Measurements from ENCODE around the gene UCK2. TPM values are rescaled to one million over a fixed set of nuclear protein-coding genes. Genes with fewer than 3 reads are reported as not detected.

Gene UCK2
- total and polyA plus RNA-seq, 2 of the 8 experiments (the other 6 are each of a cell fraction or from before 2014, with no cell fraction given) = 103 to 109 TPM

DNA sequence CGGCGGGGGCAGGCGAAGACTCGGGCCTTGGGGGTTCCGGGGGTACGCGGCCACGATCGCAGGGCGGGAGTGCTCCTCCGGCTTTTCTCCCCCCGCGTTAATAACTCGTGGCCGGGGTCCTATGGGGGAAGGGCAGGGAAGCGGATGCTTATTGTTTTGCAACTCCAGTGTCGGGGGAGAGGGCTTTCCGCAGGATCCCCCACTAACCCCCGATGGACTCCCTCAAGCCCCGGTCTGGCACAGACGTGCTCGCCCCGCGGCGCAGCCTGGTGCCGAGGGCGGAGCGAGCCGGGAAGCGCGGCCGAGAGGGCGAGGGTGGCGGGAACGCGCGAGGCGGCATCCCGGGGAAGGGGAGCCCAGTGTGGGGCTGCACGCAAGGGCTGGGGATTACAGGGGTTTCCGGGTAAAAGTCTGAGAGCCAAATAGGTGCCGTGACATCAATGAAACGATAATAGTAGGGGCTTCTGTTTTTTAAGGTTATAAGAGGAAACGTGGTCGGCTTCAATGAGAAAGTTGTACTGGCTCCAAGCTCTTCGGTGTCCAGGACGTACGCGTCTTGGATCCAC lies 772 bp downstream of the UCK2 start:
- Histone ChIP-seq H3K79me1 (ENCODE audit: low read depth, low read length) (peaks cover 4% of the 10 kb centered on the region), H3K9me3 (ENCODE audit: insufficient read depth in 2 of 2, low read depth in 1 of 2, low read length in 1 of 2) (no peaks in the 10 kb centered on the region), H2BK120ac (replicated peaks; ENCODE audit: low read depth, low read length) (no peak overlapping the region), H3K27ac (ENCODE audit: low read depth, low read length) (peak overlapping the region; percentile 88), H4K5ac (ENCODE audit: insufficient read length, low read depth, low read length) (peak overlapping the region; percentile 85), H2BK12ac (ENCODE audit: low read depth, low read length) (no peak overlapping the region), H2AFZ (ENCODE audit: low read length) (no peak overlapping the region), H3K4me2 (ENCODE audit: insufficient read depth in 1 of 2, low read depth in 2 of 2, low read length in 2 of 2) (peak overlapping the region; percentile 80 to 81), H4K91ac (replicated peaks; ENCODE audit: insufficient read length, low read length) (peak overlapping the region; percentile 45), H3K23ac (ENCODE audit: insufficient read length) (no peak overlapping the region), H2AK5ac (ENCODE audit: low read depth, low read length) (no peak overlapping the region), H3K14ac (ENCODE audit: insufficient read length) (no peak overlapping the region), H3K56ac (replicated peaks; ENCODE audit: insufficient read length, low read depth, low read length) (peak overlapping the region; percentile 80), H4K20me1 (replicated peaks in 1 of 2; ENCODE audit: control insufficient read depth in 1 of 2, insufficient read depth in 2 of 2, low read length in 2 of 2) (peaks cover 11% of the 10 kb centered on the region in 2 experiments), H4K8ac (ENCODE audit: extremely low read depth, insufficient read depth, low read length) (peak overlapping the region; percentile 96; the same call in 1 of the 2 replicates), H3K79me2 (ENCODE audit: control insufficient read depth in 1 of 2, insufficient read depth in 2 of 2, low read length in 2 of 2) (peaks cover 39 to 52% of the 10 kb centered on the region in 2 experiments), H3K4me3 (ENCODE audit: extremely low read depth in 1 of 4, insufficient read depth in 2 of 4, low read depth in 3 of 4, low read length in 4 of 4) (peak overlapping the region; percentile 89 to 99 (median 97)), H3K4me1 (replicated peaks in 1 of 4; ENCODE audit: control insufficient read depth in 3 of 4, insufficient read depth in 4 of 4, low read length in 3 of 4) (peaks cover 4 to 13% (median 11%) of the 10 kb centered on the region in 4 experiments), H3K36me3 (ENCODE audit: control insufficient read depth in 2 of 4, insufficient read depth in 4 of 4, low read length in 3 of 4) (no peaks in the 10 kb centered on the region), H2BK15ac (ENCODE audit: low read length) (no peak overlapping the region), H3K18ac (ENCODE audit: extremely low read depth, low read length) (peak overlapping the region; percentile 97; the same call in 1 of the 2 replicates), H3K27me3 (replicated peaks in 1 of 4; ENCODE audit: control insufficient read depth in 3 of 4, extremely low read depth in 1 of 4, insufficient read depth in 3 of 4, low read length in 3 of 4) (no peaks in the 10 kb centered on the region), H3K4ac (replicated peaks; ENCODE audit: insufficient read length, low read depth, low read length) (no peak overlapping the region), H2BK5ac (ENCODE audit: low read depth, low read length) (peak overlapping the region; percentile 69), H3K9ac (replicated peaks in 1 of 4; ENCODE audit: extremely low read depth in 1 of 4, low read depth in 3 of 4, low read length in 3 of 4) (peak overlapping the region; percentile 95 to 96 (median 96)), H3K23me2 (ENCODE audit: low read depth, low read length) (peaks cover 4% of the 10 kb centered on the region; the same call in 1 of the 2 replicates), H2BK20ac (ENCODE audit: low read length) (no peak overlapping the region)
- FAIRE-seq (no peak), DNase-seq (ENCODE audit: low read depth in 1 of 2, low spot score in 2 of 2) (peak in 1 of 2 experiments; percentile 67)
- WGBS, 2 experiments (ENCODE audit: extremely low coverage in 1 of 2, insufficient coverage in 1 of 2, insufficient read length in 1 of 2, insufficient replicate concordance in 2 of 2, low coverage in 1 of 2, low lambda C conversion rate in 2 of 2, missing lambda C conversion rate in 1 of 2) = 1% methylated on average over 36 of the region's 49 CpGs; no CpG with 5 or more reads in 1 of the 2 experiments
- POLR2A ChIA-PET (ENCODE audit: partially characterized antibody) = interaction anchor here (1.0 to 7.3 kb wide), 26 partner anchors 9 to 218 kb away, joined by 3 to 114 read pairs (median 6); partner anchors contain the start of genes ALDH9A1, MGST3 and TMCO1
- CTCF ChIA-PET (ENCODE audit: partially characterized antibody) = interaction anchor here (1.4 to 1.9 kb wide), 5 partner anchors 13 to 85 kb away, joined by 4 to 7 read pairs (median 5); partner anchors contain the start of gene TMCO1
- TF ChIP-seq HDAC6 (IDR thresholded peaks at IDR 0.05; ENCODE audit: low read depth, low read length) (no peak), POLR2AphosphoS5 (IDR thresholded peaks at IDR 0.05; ENCODE audit: low read depth, low read length) (peak; percentile 77; the same call in 1 of the 2 replicates), ASH2L (IDR thresholded peaks at IDR 0.05; ENCODE audit: low read length) (peak; percentile 65), HDAC2 (IDR thresholded peaks at IDR 0.05; ENCODE audit: borderline replicate concordance in 1 of 2, low read depth in 2 of 2, low read length in 2 of 2) (0 out of 4 replicates have a peak, but pooled peaks of 1 of the 2 experiments have one; percentile 8), EZH2 (IDR thresholded peaks at IDR 0.05; ENCODE audit: low read depth, low read length, severe bottlenecking) (no peak), RAD21 (IDR thresholded peaks at IDR 0.05 in 1 of 2, conservative IDR thresholded peaks at IDR 0.05 in 1 of 2; ENCODE audit: low read depth in 2 of 2, low read length in 2 of 2) (no peak), POLR2A (IDR thresholded peaks at IDR 0.05; ENCODE audit: control extremely low read depth in 1 of 2, low read depth in 2 of 2, low read length in 2 of 2) (peak; percentile 12 to 70; a peak in 2 of 3 replicates), SAP30 (IDR thresholded peaks at IDR 0.05; ENCODE audit: insufficient read depth, insufficient replicate concordance, low read length) (no peak), EP300 (IDR thresholded peaks at IDR 0.05; ENCODE audit: borderline replicate concordance in 1 of 2, low read depth in 2 of 2, low read length in 2 of 2) (no peak)
- TF ChIP-seq, protein P1, sequence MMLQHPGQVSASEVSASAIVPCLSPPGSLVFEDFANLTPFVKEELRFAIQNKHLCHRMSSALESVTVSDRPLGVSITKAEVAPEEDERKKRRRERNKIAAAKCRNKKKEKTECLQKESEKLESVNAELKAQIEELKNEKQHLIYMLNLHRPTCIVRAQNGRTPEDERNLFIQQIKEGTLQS (IDR thresholded peaks at IDR 0.05; ENCODE audit: insufficient read depth, low read depth, low read length) = no peak

All from H1 (cell line).